Fibroblast of skin of right biceps (primary cell): ENCODE measurements around the gene ARFIP1.
"Not testable (repeated sequence)": the region's sequence is repeated elsewhere in the genome, so short reads cannot be mapped to it uniquely, and the experiment has no call there.

Experiments
- DNase-seq: peaks from one replicate; pipeline ENCODE4 v3.0.0-alpha.2; 2013

The ARFIP1 gene, protein sequence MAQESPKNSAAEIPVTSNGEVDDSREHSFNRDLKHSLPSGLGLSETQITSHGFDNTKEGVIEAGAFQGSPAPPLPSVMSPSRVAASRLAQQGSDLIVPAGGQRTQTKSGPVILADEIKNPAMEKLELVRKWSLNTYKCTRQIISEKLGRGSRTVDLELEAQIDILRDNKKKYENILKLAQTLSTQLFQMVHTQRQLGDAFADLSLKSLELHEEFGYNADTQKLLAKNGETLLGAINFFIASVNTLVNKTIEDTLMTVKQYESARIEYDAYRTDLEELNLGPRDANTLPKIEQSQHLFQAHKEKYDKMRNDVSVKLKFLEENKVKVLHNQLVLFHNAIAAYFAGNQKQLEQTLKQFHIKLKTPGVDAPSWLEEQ

DNA sequence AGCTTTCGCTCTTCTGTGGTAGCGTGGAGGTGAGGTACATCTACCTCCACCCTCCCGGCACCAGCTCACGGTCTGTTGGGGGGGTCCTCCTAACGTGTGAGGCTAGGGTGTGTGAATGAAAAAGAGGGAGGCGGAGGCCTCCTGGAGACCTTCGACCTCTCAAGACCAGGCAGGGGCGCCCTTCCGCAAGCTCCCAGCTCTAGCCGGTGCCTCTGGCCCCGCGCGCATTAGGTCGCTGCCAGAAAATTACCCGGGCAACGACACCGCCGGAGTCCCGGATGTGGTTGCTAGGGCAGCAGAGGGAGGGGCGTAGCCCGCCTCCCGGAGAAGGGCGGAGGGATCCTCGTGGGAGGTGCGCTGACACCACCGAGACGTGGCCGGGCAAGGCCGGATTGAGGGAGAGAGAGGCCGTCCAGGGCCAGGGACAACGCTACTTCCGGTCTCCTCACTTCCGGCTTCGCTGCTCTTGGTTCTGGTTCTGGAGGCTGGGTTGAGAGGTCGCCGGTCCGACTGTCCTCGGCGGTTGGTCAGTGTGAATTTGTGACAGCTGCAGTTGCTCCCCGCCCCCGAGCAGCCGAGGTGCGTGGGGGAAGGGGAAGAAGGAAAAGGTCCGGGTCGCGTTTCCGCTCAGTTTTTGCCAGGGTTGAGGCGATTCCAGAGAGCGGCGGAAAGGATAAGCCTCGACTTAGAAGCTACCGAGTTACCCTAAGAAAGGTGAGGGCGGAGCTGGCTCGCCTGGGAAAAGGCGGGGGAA, at the start of gene ARFIP1, which contains the start of gene TIGD4:
ARFIP1 (plus strand) TSS at position 442 of the 754 bp plus-strand sequence. CDS start 49,680 bp downstream, outside the sequence.
TIGD4 (minus strand) TSS at position 218 of the 754 bp plus-strand sequence. CDS start 8,726 bp downstream, outside the sequence.
- peak; percentile 97 for DNase-seq

DNA sequence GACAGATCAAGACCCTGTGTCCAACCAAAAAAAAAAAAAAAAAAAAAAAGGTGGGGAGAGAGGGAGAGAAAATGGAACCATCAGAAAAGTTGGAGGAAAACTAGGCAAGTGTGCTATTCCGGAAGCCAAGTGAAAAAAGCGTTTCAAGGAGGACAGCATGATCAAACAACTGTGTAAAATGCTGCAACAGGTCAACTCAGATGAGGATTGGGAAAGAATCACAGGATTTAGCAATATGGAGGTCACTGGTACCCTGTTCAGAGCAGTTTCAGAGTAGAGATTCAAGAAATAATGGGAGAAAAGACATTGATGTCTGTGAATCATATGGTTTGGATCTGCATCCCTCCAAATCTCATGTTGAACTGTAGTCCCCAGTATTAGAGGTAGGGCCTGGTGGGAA, 47.8 kb upstream of the ARFIP1 start:
- DNase-seq, result no peak

DNA sequence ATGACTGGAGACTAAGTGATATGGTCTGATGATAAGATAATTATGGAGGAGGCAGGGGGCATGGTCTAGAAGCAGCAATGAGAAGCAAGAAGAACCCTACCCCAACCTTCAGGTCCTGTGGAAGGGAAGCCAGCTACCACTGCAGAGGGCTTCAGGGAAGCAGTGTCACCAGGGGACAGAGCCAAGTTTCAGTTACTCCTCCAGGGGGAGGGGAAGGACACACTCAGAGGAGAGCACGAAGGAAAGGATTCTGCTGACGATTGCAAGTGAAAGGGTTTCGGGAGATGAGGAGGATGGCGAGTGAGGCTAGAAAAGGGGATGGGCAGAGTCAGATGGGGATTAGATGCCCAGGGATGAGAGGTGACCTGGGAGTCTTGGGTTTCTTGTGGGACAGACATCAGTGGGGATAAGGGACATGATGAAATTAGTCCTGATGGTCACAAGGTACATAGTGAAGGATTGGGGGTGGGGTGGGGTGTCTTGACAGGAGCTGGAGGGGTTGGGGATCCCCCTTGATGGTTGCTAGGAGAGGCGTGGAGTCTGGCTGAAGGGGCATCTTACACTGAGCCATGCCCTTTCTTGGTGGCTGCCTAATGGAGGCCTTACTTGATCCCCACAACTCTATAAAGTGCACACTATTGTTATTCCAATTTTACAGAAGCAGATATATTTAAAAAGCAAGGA, 45.6 kb upstream of the ARFIP1 start:
- no peak for DNase-seq

DNA sequence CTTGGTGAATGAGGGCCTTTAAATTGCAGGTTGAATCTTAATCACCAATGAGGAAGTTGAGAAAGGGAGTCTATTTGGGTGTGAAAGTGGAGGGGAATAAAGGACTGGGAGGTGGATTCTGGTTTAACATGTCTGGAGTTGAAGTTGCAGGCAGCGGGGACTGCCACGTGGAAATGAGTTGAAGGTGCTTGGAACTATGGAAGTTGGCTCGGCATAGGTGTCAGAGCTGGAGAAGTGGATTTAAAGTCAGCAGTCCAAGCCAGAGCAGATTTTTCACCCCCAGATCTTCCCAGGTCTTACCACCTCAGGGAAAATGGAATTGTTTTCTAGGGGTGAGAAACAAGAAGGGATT, 45.1 kb upstream of the ARFIP1 start:
- DNase-seq, result no peak

DNA sequence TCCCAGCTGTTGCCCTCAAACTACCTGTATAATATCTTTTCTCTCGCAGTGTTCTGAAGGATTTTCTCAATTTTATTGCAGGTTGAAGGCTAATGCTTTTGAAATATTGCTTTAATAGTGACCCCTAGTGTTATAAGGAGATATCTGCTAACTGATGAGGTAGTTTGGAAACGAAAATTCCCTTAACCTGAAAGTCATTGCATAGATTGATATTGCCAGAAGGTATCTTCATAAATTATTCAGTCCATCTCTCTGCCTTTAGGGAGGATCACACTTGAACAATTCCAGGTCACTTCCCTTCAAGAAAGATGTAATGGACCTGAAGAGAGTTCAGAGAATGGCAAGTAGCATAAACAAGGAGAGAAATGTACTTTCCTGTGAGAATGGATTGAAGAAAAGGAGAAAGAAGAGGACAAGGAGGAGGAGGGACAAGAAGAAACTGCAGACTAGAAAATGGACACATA, 44.3 kb upstream of the ARFIP1 start:
- peak; percentile 26 for DNase-seq

DNA sequence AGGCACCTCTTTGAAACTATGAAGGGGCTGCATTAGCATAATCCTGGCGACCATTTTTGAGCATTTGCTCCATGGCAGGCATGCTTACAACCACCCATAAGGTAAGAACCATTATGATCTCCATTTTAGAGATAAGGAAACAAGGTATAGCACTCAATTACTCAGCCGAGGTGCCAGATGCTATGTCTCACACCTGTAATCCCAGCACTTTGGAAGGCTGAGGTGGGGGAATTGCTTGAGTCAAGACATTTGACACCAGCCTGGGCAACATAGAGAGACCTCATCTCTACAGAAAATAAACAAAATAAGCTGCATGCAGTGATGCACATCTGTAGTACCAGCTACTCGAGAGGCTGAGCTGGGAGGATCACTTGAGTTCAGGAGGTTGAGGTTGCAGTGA, 43.8 kb upstream of the ARFIP1 start:
- DNase-seq, result no peak

DNA sequence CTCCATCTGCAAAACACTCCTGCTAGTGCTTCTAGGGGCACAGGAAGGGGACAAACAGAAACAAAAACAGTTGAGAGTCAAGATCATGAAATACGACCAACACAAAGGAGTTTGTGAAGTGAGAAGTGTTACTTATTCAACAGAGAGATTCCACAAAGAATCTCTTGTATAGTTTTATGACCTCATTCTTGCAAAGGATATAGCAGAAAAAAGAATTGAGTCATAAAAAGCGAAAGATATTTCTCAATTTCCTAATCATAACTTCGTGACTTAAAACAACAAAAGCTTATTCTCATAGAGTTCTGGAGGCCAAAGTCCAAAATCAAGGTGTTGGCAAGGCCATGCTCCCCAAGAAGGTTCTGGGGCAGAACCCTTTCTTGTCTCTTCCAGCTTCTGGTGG, 40.9 kb upstream of the ARFIP1 start:
- DNase-seq, result no peak

DNA sequence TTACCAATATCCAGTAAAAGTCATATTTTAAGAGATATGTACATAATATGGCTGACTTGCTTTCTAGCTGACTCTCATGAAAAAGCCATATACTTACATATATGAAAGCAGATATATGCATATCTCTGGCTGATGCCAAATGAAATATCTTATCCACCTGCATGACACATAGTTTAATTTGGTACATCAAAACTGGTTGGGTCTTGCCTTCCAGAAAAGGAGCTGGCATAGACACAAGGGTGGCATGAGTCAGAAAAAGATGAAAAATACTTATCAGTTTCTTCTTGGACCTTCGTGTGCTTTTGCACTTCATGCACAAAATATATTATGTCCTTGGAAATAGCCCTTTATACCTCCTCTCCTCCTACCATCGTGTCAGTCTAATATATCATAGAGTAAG, 32.3 kb upstream of the ARFIP1 start:
- DNase-seq, result no peak

DNA sequence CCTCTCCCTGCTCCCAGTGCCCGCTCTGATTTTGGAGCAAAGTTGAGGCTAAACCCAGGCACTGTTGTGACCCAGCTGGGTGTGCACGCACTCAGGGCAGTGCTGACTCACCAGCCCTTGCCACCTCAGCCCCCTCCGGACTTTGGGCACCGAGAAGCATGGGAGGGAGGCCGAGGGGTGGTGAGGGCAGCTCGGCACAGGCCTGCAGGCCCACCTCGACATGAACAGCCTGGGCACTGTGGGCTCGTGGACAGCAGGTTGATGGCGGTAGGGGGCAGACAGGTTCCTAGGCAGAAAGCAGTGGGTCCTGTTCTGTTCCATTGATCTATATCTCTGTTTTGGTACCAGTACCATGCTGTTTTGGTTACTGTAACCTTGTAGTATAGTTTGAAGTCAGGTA, 31.1 kb upstream of the ARFIP1 start:
- DNase-seq, result no peak

DNA sequence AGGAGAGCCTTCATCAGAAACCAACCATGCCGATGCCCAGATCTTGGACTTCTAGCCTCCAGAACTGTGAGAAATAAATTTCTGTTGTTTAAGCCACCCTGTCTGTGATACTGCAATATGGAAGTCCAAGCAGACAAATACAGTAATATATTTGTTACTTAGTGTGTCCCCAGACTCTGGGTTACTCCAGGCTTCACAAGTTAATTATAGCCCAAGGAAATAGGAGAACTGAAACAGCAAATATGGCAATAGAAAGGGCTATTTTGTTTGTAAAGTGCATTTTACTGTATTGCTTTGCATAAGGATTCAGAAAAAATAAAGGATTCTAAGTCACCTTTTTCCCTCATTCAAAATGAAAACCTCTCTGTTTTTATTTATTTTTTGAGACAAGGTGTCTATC, 16.0 kb upstream of the ARFIP1 start:
- DNase-seq, result no peak

DNA sequence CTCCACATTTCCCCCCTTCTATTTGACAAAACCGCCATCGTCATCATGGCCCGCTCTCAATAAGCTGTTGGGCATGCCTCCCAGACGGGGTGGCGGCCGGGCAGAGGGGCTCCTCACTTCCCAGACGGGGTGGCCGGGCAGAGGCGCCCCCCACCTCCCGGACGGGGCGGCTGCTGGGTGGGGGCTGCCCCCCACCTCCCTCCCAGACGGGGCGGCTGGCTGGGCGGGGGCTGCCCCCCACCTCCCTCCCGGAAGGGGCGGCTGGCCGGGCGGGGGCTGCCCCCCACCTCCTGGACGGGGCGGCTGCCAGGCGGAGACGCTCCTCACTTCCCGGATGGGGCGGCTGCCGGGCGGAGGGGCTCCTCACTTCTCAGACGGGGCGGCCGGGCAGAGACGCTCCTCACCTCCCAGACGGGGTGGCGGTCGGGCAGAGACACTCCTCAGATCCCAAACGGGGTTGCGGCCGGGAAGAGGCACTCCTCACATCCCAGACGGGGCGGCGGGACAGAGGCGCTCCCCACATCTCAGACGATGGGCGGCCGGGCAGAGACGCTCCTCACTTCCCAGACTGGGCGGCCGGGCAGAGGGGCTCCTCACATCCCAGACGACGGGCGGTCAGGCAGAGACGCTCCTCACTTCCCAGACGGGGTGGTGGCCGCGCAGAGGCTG, 14.6 kb upstream of the ARFIP1 start:
- not testable (repeated sequence) for DNase-seq

DNA sequence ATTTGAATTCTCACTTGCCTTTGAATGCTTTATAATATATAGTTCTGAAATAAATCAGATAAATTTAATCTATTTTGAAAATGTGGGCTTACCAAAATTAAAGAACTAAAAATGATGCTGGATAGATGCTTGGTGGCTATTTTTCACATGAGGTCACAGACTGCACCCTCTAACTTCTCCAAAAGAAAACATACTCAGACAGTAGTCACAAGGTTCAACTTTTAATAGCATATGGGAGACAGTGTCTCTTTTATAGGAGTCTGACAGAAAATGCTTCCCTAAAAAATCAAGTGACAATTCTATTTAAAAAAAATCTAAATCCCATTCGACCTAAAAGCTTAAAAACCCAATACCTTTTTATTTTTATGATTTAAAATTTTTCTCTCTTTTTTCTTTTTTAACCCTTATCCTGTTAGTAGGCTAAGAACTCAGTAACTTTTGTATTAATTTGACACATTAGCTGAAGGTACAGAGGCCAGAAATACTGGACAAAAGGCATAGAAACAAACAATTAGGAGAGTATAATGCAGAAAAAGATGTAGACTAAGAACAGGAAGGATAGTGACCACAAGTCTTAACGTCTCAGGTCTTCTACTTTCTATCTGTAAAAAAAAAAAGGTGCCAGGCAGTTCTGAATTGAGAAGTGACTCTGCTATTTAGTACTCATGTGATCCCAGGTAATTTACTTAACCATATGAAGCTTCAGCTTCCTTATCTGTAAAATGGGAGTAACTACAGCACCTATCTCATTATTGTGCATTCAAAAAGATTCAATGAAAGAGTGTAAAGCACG, 7.8 kb upstream of the ARFIP1 start:
- DNase-seq, result no peak

DNA sequence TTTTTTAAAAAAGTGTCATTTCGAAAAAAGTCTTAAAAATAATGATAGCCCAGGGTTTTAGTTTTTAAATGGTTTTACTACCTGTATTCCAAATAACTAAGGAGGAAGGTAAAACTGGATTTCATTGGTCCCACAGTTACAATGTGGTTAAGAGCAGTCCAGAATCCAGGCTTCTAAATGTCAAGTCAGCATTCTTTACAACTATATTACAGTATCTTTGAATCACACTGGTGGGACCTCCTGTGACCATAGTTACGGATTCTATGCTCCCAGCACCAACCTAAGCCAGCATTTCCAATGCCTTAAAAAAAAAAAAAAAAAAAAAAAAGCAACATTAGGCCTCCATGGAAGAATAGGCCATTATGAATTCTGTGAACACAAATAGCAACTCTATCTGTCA, 6.4 kb upstream of the ARFIP1 start:
- DNase-seq, result no peak

DNA sequence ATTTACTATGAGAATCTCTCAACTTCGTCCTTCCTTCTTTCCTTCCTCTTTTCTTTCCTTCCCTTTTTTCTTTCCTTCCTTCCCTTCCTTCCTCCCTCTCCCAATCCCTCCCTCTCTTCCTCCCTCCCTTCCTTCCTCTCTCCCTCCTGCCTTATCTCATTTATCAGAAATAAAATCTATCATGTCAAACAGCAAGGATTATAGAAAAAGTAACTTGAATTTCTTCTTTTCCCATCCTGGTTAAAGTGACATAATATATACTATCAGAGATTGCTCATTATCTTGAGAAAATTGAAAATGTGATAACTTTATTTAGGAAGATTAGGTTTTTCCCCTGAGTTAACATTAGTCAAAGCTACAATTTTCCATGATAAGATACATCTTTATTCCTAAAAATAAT, 5.8 kb upstream of the ARFIP1 start:
- no peak for DNase-seq

DNA sequence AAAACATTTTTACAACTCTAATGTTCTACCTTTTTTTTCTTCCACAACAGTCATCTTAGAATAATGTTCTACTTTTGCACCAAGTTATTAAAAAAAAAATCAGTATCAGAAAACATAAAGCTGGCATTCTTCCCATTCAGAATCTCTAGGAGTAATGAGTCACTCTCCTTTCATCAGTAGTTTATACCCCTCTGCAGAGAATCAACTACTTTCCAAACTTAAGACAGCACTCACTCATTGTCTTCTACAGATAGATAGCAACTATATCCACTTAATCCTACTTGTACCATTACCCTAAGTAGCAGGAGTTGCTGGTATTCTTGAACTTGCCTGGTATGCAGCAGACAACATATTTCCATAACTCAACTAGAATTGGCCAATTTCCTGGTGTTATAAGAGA, 3.4 kb upstream of the ARFIP1 start:
- DNase-seq, result peak; percentile 11

DNA sequence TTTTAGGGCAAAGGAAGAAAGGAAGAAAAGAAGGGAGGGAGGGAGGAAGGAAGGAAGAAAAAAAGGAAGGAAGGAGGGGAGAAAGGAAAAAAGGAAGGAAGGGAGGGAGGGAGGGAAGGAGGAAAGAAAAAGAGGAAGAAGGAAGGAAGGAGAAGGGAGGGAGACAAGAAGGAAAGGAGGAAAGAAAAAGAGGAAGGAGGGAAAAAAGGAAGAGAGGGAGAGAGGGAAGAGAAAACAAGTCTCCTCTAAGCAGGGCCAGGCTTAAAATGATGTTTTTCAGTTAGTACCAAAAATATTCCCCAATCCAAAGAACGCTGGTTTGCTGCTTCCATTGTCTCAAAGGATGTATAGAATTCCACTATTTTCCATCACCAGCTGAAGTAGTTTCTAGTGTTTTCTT, 2.3 kb upstream of the ARFIP1 start:
- no peak for DNase-seq

DNA sequence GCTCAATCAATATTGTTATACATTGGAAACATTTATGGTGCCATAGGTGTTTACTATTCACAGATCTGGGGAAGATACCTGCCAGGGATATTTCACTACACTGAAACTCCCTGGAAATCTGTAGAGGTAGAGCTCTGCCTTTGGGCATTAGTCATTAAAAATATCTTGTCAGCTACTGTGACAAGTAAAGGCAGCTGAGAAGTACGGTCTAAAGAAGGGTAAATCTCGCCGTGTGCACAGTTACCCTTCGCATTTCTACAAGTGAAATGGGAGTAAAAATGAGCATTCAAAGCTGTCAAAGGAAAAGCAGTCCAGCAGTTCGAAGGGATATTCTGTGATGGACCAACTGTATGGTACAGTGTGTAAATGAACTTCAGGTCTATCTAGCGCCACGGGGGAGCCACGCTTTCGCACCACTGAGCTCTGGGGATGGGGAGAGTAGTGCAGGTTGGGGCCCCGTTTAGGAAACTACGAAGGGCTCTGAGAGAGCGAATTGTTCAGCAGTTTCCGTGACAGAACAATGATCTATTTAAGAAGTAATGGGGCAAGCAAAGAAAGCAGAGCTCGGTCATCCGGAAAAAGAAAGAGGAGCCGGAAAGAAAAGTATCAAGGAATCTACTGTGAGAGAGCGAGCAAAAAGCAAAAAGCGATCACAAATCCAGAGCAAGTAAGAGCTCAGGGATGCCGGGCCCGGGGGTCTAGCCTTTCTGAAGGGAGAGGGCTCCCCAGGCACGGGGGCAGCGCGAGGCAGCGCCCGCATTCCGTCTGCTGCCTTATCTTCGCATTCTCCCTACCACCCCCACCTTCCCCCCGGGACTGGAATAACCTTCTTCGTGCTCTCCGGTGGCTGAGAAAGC, 870 bp upstream of the ARFIP1 start:
- peak; percentile 11 for DNase-seq

DNA sequence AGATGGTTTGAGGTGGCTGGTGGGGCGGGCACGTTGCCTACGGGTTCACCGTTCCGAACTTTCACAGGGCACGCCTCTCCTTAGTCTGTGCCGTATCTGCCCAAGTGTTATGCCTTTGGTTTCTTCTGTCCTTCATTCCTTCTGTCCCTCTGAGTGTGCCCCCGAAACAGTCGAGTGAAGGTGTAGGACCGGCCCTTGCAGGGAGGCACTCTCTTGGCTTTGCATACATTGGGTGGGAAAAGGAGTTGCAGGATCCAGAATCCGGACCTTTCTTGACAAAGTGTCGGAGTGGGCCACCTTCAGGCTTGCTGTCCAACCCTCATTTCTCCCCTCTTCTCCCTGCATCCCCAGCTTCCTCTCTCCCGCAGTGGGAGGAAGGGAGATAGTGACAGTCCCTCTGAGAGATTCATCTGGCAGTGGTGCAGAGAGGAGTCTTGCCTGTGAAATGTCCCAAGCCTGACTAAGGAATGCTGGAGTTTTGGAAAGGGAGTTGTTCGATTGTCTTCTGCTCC, 569 bp downstream of the ARFIP1 start:
- DNase-seq, result peak; percentile 33

DNA sequence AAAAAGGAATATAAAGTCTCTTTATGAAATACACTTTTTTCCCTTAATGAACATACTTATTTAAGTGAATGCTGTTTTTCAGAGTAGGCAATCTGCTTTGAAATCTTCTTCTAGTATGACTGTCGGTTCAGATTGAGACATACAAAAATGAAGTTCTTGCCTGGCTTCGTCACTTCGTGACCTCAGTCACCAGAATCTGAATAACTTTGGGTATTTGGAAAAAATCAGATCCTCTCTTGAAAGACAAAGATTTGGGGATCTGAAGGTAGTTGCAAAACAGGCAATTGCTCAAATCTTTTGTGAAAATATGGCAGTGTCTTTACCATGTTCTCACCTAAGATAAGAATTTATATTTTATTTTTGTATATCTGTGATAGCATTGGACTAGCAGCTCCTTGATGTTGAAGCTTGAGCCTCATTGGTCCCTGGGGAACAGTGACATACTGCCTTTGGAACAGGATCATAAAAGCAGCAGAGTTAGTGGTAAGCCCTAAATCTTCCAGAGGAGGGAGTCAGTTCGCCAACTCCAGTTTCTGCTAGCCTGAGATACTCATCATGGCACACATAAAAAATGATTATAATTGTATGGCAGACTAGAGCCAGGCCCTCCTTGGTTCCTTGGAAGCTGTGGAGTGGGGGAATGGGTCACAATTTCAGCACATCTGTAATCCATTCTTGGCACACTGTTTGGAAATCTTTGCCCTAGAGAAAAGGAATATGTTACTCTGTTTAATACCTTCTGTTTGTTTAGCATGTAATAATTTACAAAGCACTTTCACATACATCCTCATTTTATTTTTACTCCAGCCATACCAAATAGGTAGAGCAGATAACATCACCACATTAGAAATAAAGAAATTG, 5.0 kb downstream of the ARFIP1 start:
- peak; percentile 68 for DNase-seq
